ENCODE measurements around the gene LUM. TPM values are rescaled to one million over a fixed set of nuclear protein-coding genes. Genes with fewer than 3 reads are reported as not detected.

LUM gene
- total and polyA plus RNA-seq, 3 experiments from 2014 or later: not detected

GRCh38 chr12:91077228-91077954 lies 33.9 kb downstream of the LUM start:
- ChIA-PET CTCF (no interaction called here), POLR2A (no interaction called here)
- Mint-ChIP-seq H3K9me3 (peaks cover 0 to 3% (median 0%) of the 10 kb centered on the region in 5 donors), H3K4me1 (no peaks in the 10 kb centered on the region), H3K27ac (no peak overlapping the region), H3K4me3 (no peak overlapping the region), H3K36me3 (no peaks in the 10 kb centered on the region), H3K27me3 (no peaks in the 10 kb centered on the region)
- no peaks in the 10 kb centered on the region for H3K9me3 ChIP-seq (ENCODE audit: low read length)
- no peak overlapping the region for H3K4me3 ChIP-seq (ENCODE audit: low read length)
- no peaks in the 10 kb centered on the region for H3K36me3 ChIP-seq (ENCODE audit: insufficient read depth, low read length)
- no peak overlapping the region for H3K27ac ChIP-seq (ENCODE audit: low read depth, low read length)
- H3K27me3 ChIP-seq (ENCODE audit: insufficient read depth, low read length, poor library complexity, severe bottlenecking): no peaks in the 10 kb centered on the region
- H3K4me1 ChIP-seq (ENCODE audit: insufficient read depth, low read length): no peaks in the 10 kb centered on the region
- no peak for DNase-seq

GRCh38 chr12:91074851-91075250 lies 36.4 kb downstream of the LUM start:
- H3K27me3 Mint-ChIP-seq: no peaks in the 10 kb centered on the region
- no peak overlapping the region for H3K27ac ChIP-seq (ENCODE audit: low read depth, low read length)
- H3K9me3 Mint-ChIP-seq: peaks cover 0 to 3% (median 0%) of the 10 kb centered on the region in 5 donors
- H3K27me3 ChIP-seq (ENCODE audit: insufficient read depth, low read length, poor library complexity, severe bottlenecking): no peaks in the 10 kb centered on the region
- ChIA-PET CTCF (no interaction called here), POLR2A (no interaction called here)
- H3K4me3 Mint-ChIP-seq: no peak overlapping the region
- no peak for DNase-seq
- no peaks in the 10 kb centered on the region for H3K4me1 Mint-ChIP-seq
- no peaks in the 10 kb centered on the region for H3K36me3 ChIP-seq (ENCODE audit: insufficient read depth, low read length)
- H3K27ac Mint-ChIP-seq: no peak overlapping the region
- H3K4me1 ChIP-seq (ENCODE audit: insufficient read depth, low read length): no peaks in the 10 kb centered on the region
- H3K4me3 ChIP-seq (ENCODE audit: low read length): no peak overlapping the region
- H3K9me3 ChIP-seq (ENCODE audit: low read length): no peaks in the 10 kb centered on the region
- no peaks in the 10 kb centered on the region for H3K36me3 Mint-ChIP-seq

GRCh38 chr12:91074154-91074709 lies 37.1 kb downstream of the LUM start:
- POLR2A ChIA-PET: no interaction called here
- Mint-ChIP-seq H3K27me3 (no peaks in the 10 kb centered on the region), H3K27ac (no peak overlapping the region), H3K9me3 (peaks cover 0 to 3% (median 0%) of the 10 kb centered on the region in 5 donors), H3K36me3 (no peaks in the 10 kb centered on the region), H3K4me3 (no peak overlapping the region), H3K4me1 (no peaks in the 10 kb centered on the region)
- CTCF ChIA-PET: no interaction called here
- no peaks in the 10 kb centered on the region for H3K27me3 ChIP-seq (ENCODE audit: insufficient read depth, low read length, poor library complexity, severe bottlenecking)
- no peak for DNase-seq
- no peak overlapping the region for H3K27ac ChIP-seq (ENCODE audit: low read depth, low read length)
- H3K36me3 ChIP-seq (ENCODE audit: insufficient read depth, low read length): no peaks in the 10 kb centered on the region
- no peak overlapping the region for H3K4me3 ChIP-seq (ENCODE audit: low read length)
- no peaks in the 10 kb centered on the region for H3K4me1 ChIP-seq (ENCODE audit: insufficient read depth, low read length)
- no peaks in the 10 kb centered on the region for H3K9me3 ChIP-seq (ENCODE audit: low read length)

GRCh38 chr12:91073426-91073825 lies 37.9 kb downstream of the LUM start:
- Histone ChIP-seq H3K27ac (ENCODE audit: low read depth, low read length) (no peak overlapping the region), H3K9me3 (ENCODE audit: low read length) (no peaks in the 10 kb centered on the region), H3K4me3 (ENCODE audit: low read length) (no peak overlapping the region), H3K4me1 (ENCODE audit: insufficient read depth, low read length) (no peaks in the 10 kb centered on the region), H3K27me3 (ENCODE audit: insufficient read depth, low read length, poor library complexity, severe bottlenecking) (no peaks in the 10 kb centered on the region), H3K36me3 (ENCODE audit: insufficient read depth, low read length) (no peaks in the 10 kb centered on the region)
- Mint-ChIP-seq H3K27ac (no peak overlapping the region), H3K4me1 (no peaks in the 10 kb centered on the region), H3K4me3 (no peak overlapping the region), H3K9me3 (peaks cover 0 to 3% (median 0%) of the 10 kb centered on the region in 5 donors), H3K27me3 (no peaks in the 10 kb centered on the region), H3K36me3 (no peaks in the 10 kb centered on the region)
- DNase-seq: no peak
- ChIA-PET CTCF (no interaction called here), POLR2A (no interaction called here)

GRCh38 chr12:91072931-91073330 lies 38.4 kb downstream of the LUM start:
- Mint-ChIP-seq H3K36me3 (no peaks in the 10 kb centered on the region), H3K4me1 (no peaks in the 10 kb centered on the region), H3K27ac (no peak overlapping the region), H3K27me3 (no peaks in the 10 kb centered on the region), H3K4me3 (no peak overlapping the region), H3K9me3 (no peaks in the 10 kb centered on the region)
- Histone ChIP-seq H3K36me3 (ENCODE audit: insufficient read depth, low read length) (no peaks in the 10 kb centered on the region), H3K27ac (ENCODE audit: low read depth, low read length) (no peak overlapping the region), H3K4me1 (ENCODE audit: insufficient read depth, low read length) (no peaks in the 10 kb centered on the region), H3K4me3 (ENCODE audit: low read length) (no peak overlapping the region), H3K27me3 (ENCODE audit: insufficient read depth, low read length, poor library complexity, severe bottlenecking) (no peaks in the 10 kb centered on the region), H3K9me3 (ENCODE audit: low read length) (no peaks in the 10 kb centered on the region)
- CTCF ChIA-PET: no interaction called here
- POLR2A ChIA-PET: no interaction called here
- no peak for DNase-seq

GRCh38 chr12:91070936-91071335 lies 40.4 kb downstream of the LUM start:
- Mint-ChIP-seq H3K4me1 (no peaks in the 10 kb centered on the region), H3K36me3 (no peaks in the 10 kb centered on the region), H3K9me3 (no peaks in the 10 kb centered on the region), H3K27me3 (no peaks in the 10 kb centered on the region), H3K4me3 (no peak overlapping the region), H3K27ac (no peak overlapping the region)
- H3K9me3 ChIP-seq (ENCODE audit: low read length): no peaks in the 10 kb centered on the region
- no peaks in the 10 kb centered on the region for H3K27me3 ChIP-seq (ENCODE audit: insufficient read depth, low read length, poor library complexity, severe bottlenecking)
- ChIA-PET POLR2A (no interaction called here), CTCF (no interaction called here)
- no peaks in the 10 kb centered on the region for H3K4me1 ChIP-seq (ENCODE audit: insufficient read depth, low read length)
- no peak for DNase-seq
- no peak overlapping the region for H3K4me3 ChIP-seq (ENCODE audit: low read length)
- no peak overlapping the region for H3K27ac ChIP-seq (ENCODE audit: low read depth, low read length)
- H3K36me3 ChIP-seq (ENCODE audit: insufficient read depth, low read length): no peaks in the 10 kb centered on the region

- POLR2A ChIA-PET: no interaction called here
- H3K27ac ChIP-seq (ENCODE audit: low read depth, low read length): no peak overlapping the region
- Mint-ChIP-seq H3K27me3 (no peaks in the 10 kb centered on the region), H3K36me3 (no peaks in the 10 kb centered on the region), H3K4me3 (no peak overlapping the region), H3K4me1 (no peaks in the 10 kb centered on the region), H3K27ac (no peak overlapping the region), H3K9me3 (peaks cover 0 to 3% (median 0%) of the 10 kb centered on the region in 5 donors)
- H3K36me3 ChIP-seq (ENCODE audit: insufficient read depth, low read length): no peaks in the 10 kb centered on the region
- H3K9me3 ChIP-seq (ENCODE audit: low read length): no peaks in the 10 kb centered on the region
- H3K4me3 ChIP-seq (ENCODE audit: low read length): no peak overlapping the region
- H3K4me1 ChIP-seq (ENCODE audit: insufficient read depth, low read length): no peaks in the 10 kb centered on the region
- H3K27me3 ChIP-seq (ENCODE audit: insufficient read depth, low read length, poor library complexity, severe bottlenecking): no peaks in the 10 kb centered on the region
- DNase-seq: no peak
- CTCF ChIA-PET: no interaction called here
Measured at GRCh38 chr12:91065396-91065795, 45.9 kb downstream of the LUM start.

GRCh38 chr12:91064640-91065039 lies 46.7 kb downstream of the LUM start:
- no peaks in the 10 kb centered on the region for H3K4me1 Mint-ChIP-seq
- H3K4me3 Mint-ChIP-seq: no peak overlapping the region
- no peak for DNase-seq
- POLR2A ChIA-PET: no interaction called here
- Histone ChIP-seq H3K9me3 (ENCODE audit: low read length) (no peaks in the 10 kb centered on the region), H3K27ac (ENCODE audit: low read depth, low read length) (no peak overlapping the region), H3K36me3 (ENCODE audit: insufficient read depth, low read length) (no peaks in the 10 kb centered on the region), H3K4me1 (ENCODE audit: insufficient read depth, low read length) (no peaks in the 10 kb centered on the region), H3K27me3 (ENCODE audit: insufficient read depth, low read length, poor library complexity, severe bottlenecking) (no peaks in the 10 kb centered on the region), H3K4me3 (ENCODE audit: low read length) (no peak overlapping the region)
- H3K36me3 Mint-ChIP-seq: no peaks in the 10 kb centered on the region
- CTCF ChIA-PET: no interaction called here
- no peak overlapping the region for H3K27ac Mint-ChIP-seq
- H3K9me3 Mint-ChIP-seq: peaks cover 0 to 3% (median 0%) of the 10 kb centered on the region in 5 donors
- H3K27me3 Mint-ChIP-seq: no peaks in the 10 kb centered on the region
